Transverse colon (tissue), 4 donors: ENCODE measurements around the gene COMP. TPM values are rescaled to one million over a fixed set of nuclear protein-coding genes. Genes with fewer than 3 reads are reported as not detected.
A peak's percentile ranks its signal among the peaks of the same experiment; 100 is the strongest.

Source experiments
- DNase-seq: peaks from one replicate; pipeline ENCODE4 v3.0.0-alpha.2; 2019
- H3K27ac ChIP-seq, 4 donors: fragments of 200-600 bp; sonication (generic); 2 replicates each; pipeline ENCODE4 v1.5.1; 2016 to 2018; ENCODE audit warnings: inconsistent platforms in 4 of 4
- H3K27me3 ChIP-seq: fragments of 200-600 bp; sonication (generic); 2 replicates; pipeline ENCODE4 v1.5.1; 2017; ENCODE audit warnings: inconsistent platforms
- H3K36me3 ChIP-seq, 4 donors: fragments of 200-600 bp; sonication (generic); 2 replicates each; pipeline ENCODE4 v1.5.1; 2017 to 2019; ENCODE audit warnings: inconsistent platforms in 4 of 4
- H3K4me1 ChIP-seq, 4 donors: fragments of 200-600 bp; sonication (generic); 2 replicates each; pipeline ENCODE4 v1.5.1; 2017 to 2020; ENCODE audit warnings: inconsistent platforms in 4 of 4
- H3K4me3 ChIP-seq, 4 donors: fragments of 200-600 bp; sonication (generic); 1 replicate in 1 of 4; 2 replicates in 3 of 4; pipeline versions ENCODE4 v1.5.1 to v1.6.1; 2017 to 2019; ENCODE audit warnings: inconsistent platforms in 4 of 4
- H3K9me3 ChIP-seq, 2 donors: fragments of 200-600 bp; sonication (generic); 2 replicates each; pipeline ENCODE4 v1.5.1; 2017 to 2019; ENCODE audit warnings: inconsistent platforms in 2 of 2
- CTCF ChIP-seq, 5 experiments: fragments of 200-600 bp in 3 of 5; fragments of 450-650 bp in 2 of 5; sonication (generic) in 3 of 5; IDR thresholded peaks; 1 replicate in 2 of 5; 2 replicates in 3 of 5; pipeline ENCODE4 v1.5.1; 2016 to 2017; ENCODE audit warnings: antibody characterized with exemption in 5 of 5, inconsistent platforms in 3 of 5, mild to moderate bottlenecking in 2 of 5, moderate library complexity in 1 of 5
- EP300 ChIP-seq: sonication (generic); formaldehyde crosslinking; IDR thresholded peaks from one replicate; pipeline ENCODE4 v1.6.1; 2017; ENCODE audit warnings: antibody characterized with exemption, low read depth
- POLR2A ChIP-seq: fragments of 450-650 bp; IDR thresholded peaks from one replicate; pipeline ENCODE4 v1.6.1; 2016; ENCODE audit warnings: antibody characterized with exemption, mild to moderate bottlenecking, moderate library complexity
- POLR2AphosphoS5 ChIP-seq, 3 donors: sonication (generic); formaldehyde crosslinking; IDR thresholded peaks; one replicate each; pipeline ENCODE4 v1.6.1; 2016; ENCODE audit warnings: antibody characterized with exemption in 3 of 3
- WGBS, 2 donors: methylation state at CpG; one replicate each; pipeline ENCODE4 v1.1.5; 2018; ENCODE audit warnings: low coverage in 1 of 2; 5-methylcytosine and 5-hydroxymethylcytosine counted together
- in situ Hi-C, 4 donors: fragments of 200-750 bp; cut with MboI; loops; one replicate each; pipeline versions ENCODE4 v1.15.0 to v1.15.1; 2017; ENCODE audit warnings: low sequenced_read_pairs in 3 of 4, low pct_ligation_motif_present in 1 of 4, low pct_unique_long_range_greater_than_20kb in 1 of 4
- intact Hi-C: fragments of 100-400 bp; cut with DNase I; formaldehyde crosslinking; loops from one replicate; pipeline ENCODE4 v1.15.1; 2023; ENCODE audit warnings: low total_unique reads
- total RNA-seq, 4 donors: library from RNA; depleted of rRNA; stranded (reverse); fragments of >200 nt; gene quantifications; one replicate each; pipeline ENCODE4 v1.1.0, GENCODE V29; 2016

The COMP gene
- total RNA-seq, 4 donors from 2014 or later, result 0.32 to 0.55 TPM; not detected in 2

DNA sequence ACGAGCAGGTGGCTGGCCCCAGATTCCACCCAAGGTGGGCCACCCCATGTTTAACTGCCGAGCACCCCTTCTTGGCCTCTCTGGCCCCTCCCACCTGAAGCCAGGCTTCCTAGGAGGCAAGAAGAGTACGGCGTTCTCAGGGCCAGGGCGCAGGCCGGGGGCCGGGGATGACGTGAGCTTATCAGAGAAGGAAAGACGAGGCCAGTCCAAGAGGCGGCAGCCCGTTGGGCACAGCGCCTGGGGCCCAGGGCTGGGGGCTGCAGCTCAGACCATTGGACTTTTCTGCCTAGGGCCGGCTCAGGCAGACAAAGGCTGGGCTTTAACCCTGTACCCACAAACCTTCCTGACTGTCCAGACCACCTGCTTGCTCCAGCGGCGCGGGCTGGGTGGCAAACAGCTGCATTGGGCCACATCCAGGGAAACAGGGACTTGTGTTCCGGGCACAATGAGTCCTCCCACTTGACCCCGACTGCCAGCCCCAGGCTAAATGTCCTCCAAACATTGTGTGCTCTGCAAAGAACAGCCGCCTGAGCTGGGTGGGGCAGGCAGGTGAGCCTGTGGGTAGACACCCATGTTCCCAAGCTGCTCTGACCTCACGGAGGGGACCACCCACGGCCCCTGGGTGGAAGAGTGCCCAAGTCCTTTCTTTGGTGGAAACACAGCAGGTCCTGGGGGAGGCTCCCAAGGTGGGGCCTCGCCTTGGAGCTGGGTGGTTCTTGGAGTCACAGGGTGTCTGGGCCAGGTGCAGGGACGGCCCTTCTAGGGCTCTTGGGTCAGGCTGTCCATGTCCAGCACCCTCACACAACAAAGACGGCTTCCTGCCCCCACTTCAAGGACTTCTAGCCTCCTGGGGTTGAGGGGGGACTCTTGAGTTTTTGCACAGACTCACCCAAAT, 21.9 kb downstream of the COMP start:
- WGBS, 2 donors, result 73% methylated on average over 20 of the region's 24 CpGs; no CpG with 5 or more reads in 1 of the 2 donors
- TF ChIP-seq POLR2AphosphoS5 (IDR thresholded peaks at IDR 0.05) (no peak), CTCF (IDR thresholded peaks at IDR 0.05) (no peak), EP300 (no peak), POLR2A (no peak)
- in situ Hi-C loops, result no loop called here
- Histone ChIP-seq H3K27ac (no peak overlapping the region), H3K36me3 (no peaks in the 10 kb centered on the region), H3K4me3 (no peak overlapping the region), H3K4me1 (no peaks in the 10 kb centered on the region), H3K9me3 (no peaks in the 10 kb centered on the region), H3K27me3 (no peaks in the 10 kb centered on the region)
- intact Hi-C loops, result no loop called here
- peak; percentile 21 for DNase-seq

GRCh38 chr19:18768046-18768771, 22.9 kb downstream of the COMP start:
- intact Hi-C loops (no loop called here), in situ Hi-C loops (no loop called here)
- Histone ChIP-seq H3K4me1 (peaks cover 0 to under 1% (median 0%) of the 10 kb centered on the region in 4 donors), H3K27ac (no peak overlapping the region), H3K27me3 (no peaks in the 10 kb centered on the region), H3K9me3 (no peaks in the 10 kb centered on the region), H3K4me3 (no peak overlapping the region), H3K36me3 (no peaks in the 10 kb centered on the region)
- DNase-seq, result no peak
- 79% methylated on average over 15 of the region's 30 CpGs; no CpG with 5 or more reads in 1 of the 2 donors for WGBS, 2 donors
- TF ChIP-seq POLR2A (no peak), EP300 (no peak), POLR2AphosphoS5 (IDR thresholded peaks at IDR 0.05) (no peak), CTCF (IDR thresholded peaks at IDR 0.05) (no peak)

DNA sequence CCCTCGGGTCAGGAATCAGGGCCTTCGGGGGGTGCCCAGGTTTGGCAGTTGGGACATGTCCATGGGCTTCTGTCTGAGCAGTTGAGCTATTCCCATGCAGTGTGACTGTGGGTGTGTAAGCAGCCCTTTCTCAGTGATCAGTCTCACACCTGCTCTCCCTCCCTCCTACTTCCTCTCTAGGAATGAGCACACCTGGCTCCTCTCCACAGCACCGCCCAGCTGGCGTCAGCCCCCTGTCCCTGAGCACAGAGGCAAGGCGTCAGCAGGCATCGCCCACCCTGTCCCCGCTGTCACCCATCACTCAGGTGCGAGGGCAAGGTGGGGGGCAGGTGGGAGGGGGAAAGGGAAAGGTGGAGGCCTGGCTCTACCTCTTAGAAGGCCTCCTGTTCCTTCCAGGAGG, 25.9 kb downstream of the COMP start:
- DNase-seq, result peak; percentile 33
- Histone ChIP-seq H3K36me3 (no peaks in the 10 kb centered on the region), H3K27ac (no peak overlapping the region), H3K27me3 (no peaks in the 10 kb centered on the region), H3K9me3 (no peaks in the 10 kb centered on the region), H3K4me1 (peaks cover 13 to 18% (median 17%) of the 10 kb centered on the region in 4 donors), H3K4me3 (no peak overlapping the region)
- in situ Hi-C loops, result no loop called here
- 41 to 60% methylated on average over 1 to 8 of the region's 8 CpGs for WGBS, 2 donors
- intact Hi-C loops, result no loop called here
- TF ChIP-seq EP300, result no peak
- no peak for TF ChIP-seq CTCF (IDR thresholded peaks at IDR 0.05)
- TF ChIP-seq POLR2AphosphoS5 (IDR thresholded peaks at IDR 0.05), result no peak
- TF ChIP-seq POLR2A, result no peak

GRCh38 chr19:18764591-18765051, 26.5 kb downstream of the COMP start:
- intact Hi-C loops, result no loop called here
- H3K36me3 ChIP-seq, result no peaks in the 10 kb centered on the region
- WGBS, 2 donors, result 56% methylated on average over 4 of the region's 4 CpGs; no CpG with 5 or more reads in 1 of the 2 donors
- no peak for DNase-seq
- no peaks in the 10 kb centered on the region for H3K9me3 ChIP-seq
- no peak overlapping the region for H3K27ac ChIP-seq
- no peak overlapping the region for H3K4me3 ChIP-seq
- no peaks in the 10 kb centered on the region for H3K27me3 ChIP-seq
- H3K4me1 ChIP-seq, result peaks cover 13 to 18% (median 17%) of the 10 kb centered on the region in 4 donors
- no peak for TF ChIP-seq EP300
- TF ChIP-seq POLR2AphosphoS5 (IDR thresholded peaks at IDR 0.05), result no peak
- TF ChIP-seq CTCF (IDR thresholded peaks at IDR 0.05), result no peak
- TF ChIP-seq POLR2A, result no peak
- in situ Hi-C loops, result no loop called here
